Astrocyte of the spinal cord (primary cell): ENCODE data around the gene KCNK15.

ENCODE experiments used
- DNase-seq: peaks from one replicate; pipeline ENCODE4 v3.0.0; 2011; ENCODE audit warnings: low read depth, low spot score
- H3K4me3 ChIP-seq: 2 replicates; pipeline ENCODE4 v1.5.1; 2011; ENCODE audit warnings: low read depth, mild to moderate bottlenecking, low read length, moderate library complexity
- in situ Hi-C: cut with HindIII; loops from 2 replicates; pipeline ENCODE4 v1.10.0; 2017; ENCODE audit warnings: low sequenced_read_pairs
- TF ChIP-seq, protein P1 (sequence below): IDR thresholded peaks from 2 replicates; pipeline ENCODE4 v1.5.1; 2012; ENCODE audit warnings: low read depth, mild to moderate bottlenecking, low read length, inconsistent platforms

Gene KCNK15

DNA sequence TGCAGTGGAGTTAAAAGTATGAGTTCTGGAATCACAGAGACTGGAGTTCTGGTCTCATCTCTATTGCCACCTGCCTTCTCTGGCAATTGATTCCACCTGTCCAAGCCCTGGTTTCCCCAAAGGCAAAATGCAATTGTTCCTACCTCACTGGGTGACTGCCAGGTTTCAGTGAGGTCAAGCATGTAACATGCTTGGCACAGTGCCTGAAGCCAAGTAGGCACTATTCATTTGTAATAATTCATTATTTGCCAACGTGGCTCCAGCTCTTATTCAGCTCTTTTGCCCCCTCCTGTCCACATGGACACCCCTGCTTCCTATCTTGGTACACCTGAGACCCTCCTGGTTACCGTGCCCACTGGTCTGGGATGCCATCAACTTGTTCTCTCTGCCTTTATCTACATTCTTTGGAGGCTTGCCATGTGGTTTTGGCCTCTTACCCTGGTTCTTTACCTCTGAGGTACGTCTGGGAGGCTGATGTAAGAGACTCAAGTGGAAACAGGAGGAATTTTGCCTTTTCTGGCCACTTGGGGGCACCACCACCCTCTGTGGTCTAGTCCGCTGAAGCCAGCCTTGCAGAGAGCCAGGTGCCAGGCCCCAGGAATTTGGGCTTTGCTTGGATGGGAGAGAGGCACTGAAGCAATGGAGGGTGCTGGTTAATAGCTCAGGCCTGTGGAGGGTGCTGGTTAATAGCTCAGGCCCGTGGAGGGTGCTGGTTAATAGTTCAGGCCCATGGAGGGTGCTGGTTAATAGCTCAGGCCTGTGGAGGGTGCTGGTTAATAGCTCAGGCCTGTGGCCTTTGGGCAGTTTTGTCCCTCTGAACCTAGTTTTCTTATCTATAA lies 1.7 kb downstream of the KCNK15 start:
- no peak overlapping the region for H3K4me3 ChIP-seq
- TF ChIP-seq, protein P1, sequence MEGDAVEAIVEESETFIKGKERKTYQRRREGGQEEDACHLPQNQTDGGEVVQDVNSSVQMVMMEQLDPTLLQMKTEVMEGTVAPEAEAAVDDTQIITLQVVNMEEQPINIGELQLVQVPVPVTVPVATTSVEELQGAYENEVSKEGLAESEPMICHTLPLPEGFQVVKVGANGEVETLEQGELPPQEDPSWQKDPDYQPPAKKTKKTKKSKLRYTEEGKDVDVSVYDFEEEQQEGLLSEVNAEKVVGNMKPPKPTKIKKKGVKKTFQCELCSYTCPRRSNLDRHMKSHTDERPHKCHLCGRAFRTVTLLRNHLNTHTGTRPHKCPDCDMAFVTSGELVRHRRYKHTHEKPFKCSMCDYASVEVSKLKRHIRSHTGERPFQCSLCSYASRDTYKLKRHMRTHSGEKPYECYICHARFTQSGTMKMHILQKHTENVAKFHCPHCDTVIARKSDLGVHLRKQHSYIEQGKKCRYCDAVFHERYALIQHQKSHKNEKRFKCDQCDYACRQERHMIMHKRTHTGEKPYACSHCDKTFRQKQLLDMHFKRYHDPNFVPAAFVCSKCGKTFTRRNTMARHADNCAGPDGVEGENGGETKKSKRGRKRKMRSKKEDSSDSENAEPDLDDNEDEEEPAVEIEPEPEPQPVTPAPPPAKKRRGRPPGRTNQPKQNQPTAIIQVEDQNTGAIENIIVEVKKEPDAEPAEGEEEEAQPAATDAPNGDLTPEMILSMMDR, result peak; percentile 80
- peak; percentile 69 for DNase-seq
- in situ Hi-C loops, result no loop called here

DNA sequence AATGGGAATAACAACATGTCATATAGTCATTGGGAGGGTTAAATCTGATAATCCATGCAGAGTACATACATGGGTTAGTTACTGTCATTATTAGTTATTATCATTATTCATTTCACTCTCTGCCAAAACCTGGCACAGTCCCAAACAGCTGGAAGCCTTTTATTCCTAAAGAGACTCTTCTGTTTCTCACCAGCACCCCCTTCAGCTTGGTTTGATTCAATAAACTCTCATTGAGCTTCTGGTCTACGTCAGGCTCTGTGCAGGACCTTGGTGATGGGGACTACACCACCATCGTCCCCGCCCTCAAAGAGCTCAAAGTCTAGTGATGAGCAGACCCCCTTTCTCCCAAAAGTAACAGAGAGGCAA lies 2.3 kb downstream of the KCNK15 start:
- no peak for DNase-seq
- no peak overlapping the region for H3K4me3 ChIP-seq
- TF ChIP-seq, protein P1, result no peak
- in situ Hi-C loops, result no loop called here

DNA sequence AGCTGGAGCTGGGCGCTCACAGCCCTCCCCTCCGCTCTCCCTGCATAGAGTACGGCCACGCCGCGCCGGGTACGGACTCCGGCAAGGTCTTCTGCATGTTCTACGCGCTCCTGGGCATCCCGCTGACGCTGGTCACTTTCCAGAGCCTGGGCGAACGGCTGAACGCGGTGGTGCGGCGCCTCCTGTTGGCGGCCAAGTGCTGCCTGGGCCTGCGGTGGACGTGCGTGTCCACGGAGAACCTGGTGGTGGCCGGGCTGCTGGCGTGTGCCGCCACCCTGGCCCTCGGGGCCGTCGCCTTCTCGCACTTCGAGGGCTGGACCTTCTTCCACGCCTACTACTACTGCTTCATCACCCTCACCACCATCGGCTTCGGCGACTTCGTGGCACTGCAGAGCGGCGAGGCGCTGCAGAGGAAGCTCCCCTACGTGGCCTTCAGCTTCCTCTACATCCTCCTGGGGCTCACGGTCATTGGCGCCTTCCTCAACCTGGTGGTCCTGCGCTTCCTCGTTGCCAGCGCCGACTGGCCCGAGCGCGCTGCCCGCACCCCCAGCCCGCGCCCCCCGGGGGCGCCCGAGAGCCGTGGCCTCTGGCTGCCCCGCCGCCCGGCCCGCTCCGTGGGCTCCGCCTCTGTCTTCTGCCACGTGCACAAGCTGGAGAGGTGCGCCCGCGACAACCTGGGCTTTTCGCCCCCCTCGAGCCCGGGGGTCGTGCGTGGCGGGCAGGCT lies 4.6 kb downstream of the KCNK15 start:
- TF ChIP-seq, protein P1, result peak; percentile 4
- DNase-seq, result no peak
- in situ Hi-C loops, result no loop called here
- H3K4me3 ChIP-seq, result no peak overlapping the region

DNA sequence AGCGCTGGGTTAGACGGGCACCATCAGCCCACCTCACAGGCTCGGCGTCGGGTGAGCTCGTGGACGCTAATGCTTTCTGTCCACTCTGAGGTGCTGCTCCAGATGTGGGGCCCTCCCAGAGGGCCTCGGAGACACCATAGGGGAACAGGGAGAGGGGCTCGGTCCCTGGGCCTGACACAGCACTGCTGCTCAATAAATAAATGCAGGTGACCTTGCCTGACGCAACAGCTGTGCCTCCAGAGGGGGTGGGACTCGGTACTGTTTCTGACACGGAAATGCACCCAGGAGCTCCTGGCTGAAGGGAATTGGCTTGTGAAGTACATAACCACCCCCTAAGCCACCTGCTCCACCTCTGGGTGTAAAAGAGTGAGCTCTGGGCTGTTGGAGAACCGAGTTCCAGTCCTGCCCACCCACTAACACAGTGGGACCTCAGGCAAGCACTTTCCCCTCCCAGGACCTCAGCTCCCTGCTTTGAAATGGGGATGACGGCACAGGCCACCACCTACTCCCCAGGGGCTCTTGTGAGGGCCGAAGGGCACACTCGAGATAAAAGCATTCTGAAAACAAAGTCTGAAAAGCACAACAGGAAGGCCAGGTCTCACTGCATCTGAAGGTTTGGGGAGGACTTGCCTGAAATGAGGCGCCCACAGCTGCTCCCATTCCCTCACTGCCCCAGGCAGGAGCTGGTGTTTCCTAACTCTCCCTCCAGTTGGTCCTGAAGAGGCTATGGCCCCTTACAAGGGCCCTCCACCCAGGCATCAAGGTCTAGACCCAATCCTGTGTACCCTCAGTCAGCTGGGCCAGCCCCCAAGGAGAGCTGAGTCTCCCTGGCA lies 6.7 kb downstream of the KCNK15 start:
- TF ChIP-seq, protein P1, result no peak
- no peak for DNase-seq
- no peak overlapping the region for H3K4me3 ChIP-seq
- in situ Hi-C loops, result no loop called here

DNA sequence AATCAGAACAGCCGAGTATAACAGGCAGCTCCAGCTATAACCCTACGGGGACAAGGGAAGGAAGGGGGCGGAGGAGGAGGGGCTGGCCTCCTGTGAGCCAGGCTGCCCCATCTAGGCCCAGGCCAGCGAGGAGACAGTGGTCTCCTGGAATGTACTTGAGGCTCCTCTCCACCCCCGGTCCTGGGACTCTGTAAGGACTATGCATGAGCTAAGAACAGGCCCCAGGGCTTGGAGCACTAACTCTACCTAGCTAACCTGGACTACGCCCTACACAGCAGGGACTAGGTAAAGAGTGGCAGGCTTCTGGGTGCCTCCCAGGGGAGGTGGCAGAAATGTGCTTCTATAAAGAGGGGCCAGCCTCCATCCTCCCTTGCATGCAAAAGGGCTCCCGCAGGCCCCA lies 8.9 kb downstream of the KCNK15 start:
- in situ Hi-C loops, result no loop called here
- no peak for DNase-seq
- H3K4me3 ChIP-seq, result no peak overlapping the region
- TF ChIP-seq, protein P1, result no peak

DNA sequence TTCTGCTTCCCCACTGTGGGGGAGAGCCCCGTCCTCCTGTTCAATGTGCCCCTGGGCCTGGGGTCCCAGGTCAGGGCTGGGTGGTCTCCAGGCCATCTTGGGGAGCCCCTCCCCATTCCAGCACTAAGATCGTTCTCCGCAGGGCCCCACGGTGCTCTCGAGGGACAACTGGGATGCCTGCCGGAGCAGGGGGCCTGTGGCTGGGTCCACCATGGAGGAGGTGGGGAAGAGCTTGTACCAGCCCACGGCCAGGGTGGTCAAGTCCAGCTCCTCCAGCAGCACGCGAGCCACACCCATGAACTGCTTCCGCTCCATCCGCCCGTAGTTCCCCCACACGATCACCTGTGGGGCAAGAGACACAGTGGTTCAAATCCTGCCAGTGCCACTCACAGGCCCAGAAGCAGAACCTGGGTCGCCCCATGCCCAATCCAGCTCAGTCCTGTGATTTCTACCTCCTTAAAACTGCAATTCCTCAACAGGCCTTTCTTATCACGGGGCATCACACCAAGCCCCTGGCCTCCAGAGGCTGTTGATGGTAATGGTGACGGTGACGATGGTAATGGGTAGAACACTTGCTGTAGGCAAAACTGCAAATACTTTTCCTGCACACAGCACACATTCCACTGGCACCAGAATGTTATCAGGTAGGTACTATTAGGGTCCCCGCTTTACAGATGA lies 10.5 kb downstream of the KCNK15 start:
- DNase-seq, result no peak
- in situ Hi-C loops, result no loop called here

More for the DNA sequence above, 10.5 kb downstream of the KCNK15 start:
- no peak overlapping the region for H3K4me3 ChIP-seq
- TF ChIP-seq, protein P1, result no peak
